Central memory CD8-positive, alpha-beta T cell (primary cell): ENCODE measurements around the gene PLRG1.

ENCODE experiments used
- ATAC-seq: fragments of 150-1000 bp; cut with Tn5 transposase; replicated peaks from 2 replicates; pipeline ENCODE4 v1.10.0; 2022; ENCODE audit warnings: mild to moderate bottlenecking, moderate FRiP score, moderate number of reproducible peaks; ENCODE audit not compliant: poor library complexity, severe bottlenecking; ENCODE audit errors: extremely low read depth
- DNase-seq, 2 donors: peaks; one replicate each; pipeline ENCODE4 v3.0.0; 2021; ENCODE audit warnings: low spot score in 2 of 2
- H3K27ac Mint-ChIP-seq: one replicate; pipeline ENCODE4 v1.8.0; 2022; ENCODE audit warnings: low read depth, mild to moderate bottlenecking, moderate library complexity, mixed read lengths
- H3K27me3 Mint-ChIP-seq: one replicate; pipeline ENCODE4 v1.8.0; 2022; ENCODE audit warnings: mixed read lengths
- H3K36me3 Mint-ChIP-seq: one replicate; pipeline ENCODE4 v1.8.0; 2022; ENCODE audit warnings: mild to moderate bottlenecking, moderate library complexity, mixed read lengths; ENCODE audit not compliant: insufficient read depth
- H3K4me1 Mint-ChIP-seq: one replicate; pipeline ENCODE4 v1.8.0; 2022; ENCODE audit warnings: mixed read lengths
- H3K4me3 Mint-ChIP-seq: one replicate; pipeline ENCODE4 v1.8.0; 2022; ENCODE audit warnings: mild to moderate bottlenecking, moderate library complexity, mixed read lengths
- H3K9me3 Mint-ChIP-seq: one replicate; pipeline ENCODE4 v1.8.0; 2022; ENCODE audit warnings: mixed read lengths

Gene PLRG1

GRCh38 chr4:154565704-154566103 is 15.5 kb upstream of the PLRG1 start:
- Mint-ChIP-seq H3K27me3 (peaks cover 18% of the 10 kb centered on the region), H3K27ac (no peak overlapping the region), H3K9me3 (no peaks in the 10 kb centered on the region), H3K36me3 (no peaks in the 10 kb centered on the region), H3K4me3 (no peak overlapping the region), H3K4me1 (no peaks in the 10 kb centered on the region)
- DNase-seq (no peak), ATAC-seq (no peak)

- Mint-ChIP-seq H3K9me3 (no peaks in the 10 kb centered on the region), H3K27me3 (peaks cover 32% of the 10 kb centered on the region)
- no peak for DNase-seq
Observed at GRCh38 chr4:154564311-154564710, 14.1 kb upstream of the PLRG1 start.

GRCh38 chr4:154562697-154563254 is 12.6 kb upstream of the PLRG1 start, which contains the start of gene FGB:
Gene FGB, plus strand, starts transcription at chr4:154563011. Its CDS starts 8 bp downstream, at chr4:154563019.
- H3K9me3 Mint-ChIP-seq, result no peaks in the 10 kb centered on the region
- no peak within 1 kb of the TSS for H3K4me3 Mint-ChIP-seq
- DNase-seq (no peak), ATAC-seq (no peak)
- peaks cover 35% of the 10 kb centered on the region for H3K27me3 Mint-ChIP-seq
- H3K36me3 Mint-ChIP-seq, result no peaks in the 10 kb centered on the region
- no peak within 1 kb of the TSS for H3K27ac Mint-ChIP-seq
- H3K4me1 Mint-ChIP-seq, result no peaks in the 10 kb centered on the region

More at GRCh38 chr4:154564311-154564710, 14.1 kb upstream of the PLRG1 start:
- Mint-ChIP-seq H3K4me1 (no peaks in the 10 kb centered on the region), H3K27ac (no peak overlapping the region), H3K36me3 (no peaks in the 10 kb centered on the region), H3K4me3 (no peak overlapping the region)
- no peak for ATAC-seq

- no peak overlapping the region for H3K27ac Mint-ChIP-seq
- no peaks in the 10 kb centered on the region for H3K36me3 Mint-ChIP-seq
- H3K27me3 Mint-ChIP-seq, result peaks cover 21% of the 10 kb centered on the region
- H3K9me3 Mint-ChIP-seq, result no peaks in the 10 kb centered on the region
- H3K4me1 Mint-ChIP-seq, result no peaks in the 10 kb centered on the region
- H3K4me3 Mint-ChIP-seq, result no peak overlapping the region
- no peak for DNase-seq
- no peak for ATAC-seq
Observed at GRCh38 chr4:154560824-154561231, 10.6 kb upstream of the PLRG1 start.

- H3K36me3 Mint-ChIP-seq, result no peaks in the 10 kb centered on the region
- H3K4me1 Mint-ChIP-seq, result no peaks in the 10 kb centered on the region
- ATAC-seq (no peak), DNase-seq (no peak)
- no peak overlapping the region for H3K4me3 Mint-ChIP-seq
- peaks cover 21% of the 10 kb centered on the region for H3K27me3 Mint-ChIP-seq
- H3K9me3 Mint-ChIP-seq, result no peaks in the 10 kb centered on the region
- H3K27ac Mint-ChIP-seq, result no peak overlapping the region
Observed at GRCh38 chr4:154560419-154560801, 10.2 kb upstream of the PLRG1 start.

- H3K36me3 Mint-ChIP-seq, result no peaks in the 10 kb centered on the region
- H3K27ac Mint-ChIP-seq, result no peak overlapping the region
- no peaks in the 10 kb centered on the region for H3K9me3 Mint-ChIP-seq
- DNase-seq (no peak), ATAC-seq (no peak)
- no peaks in the 10 kb centered on the region for H3K4me1 Mint-ChIP-seq
- H3K27me3 Mint-ChIP-seq, result peaks cover 21% of the 10 kb centered on the region
- no peak overlapping the region for H3K4me3 Mint-ChIP-seq
Observed at GRCh38 chr4:154559494-154560418, 9.6 kb upstream of the PLRG1 start.

GRCh38 chr4:154559141-154559493 is 8.9 kb upstream of the PLRG1 start:
- H3K4me3 Mint-ChIP-seq, result no peak overlapping the region
- H3K27me3 Mint-ChIP-seq, result peaks cover 21% of the 10 kb centered on the region
- no peak overlapping the region for H3K27ac Mint-ChIP-seq
- no peak for ATAC-seq
- H3K9me3 Mint-ChIP-seq, result no peaks in the 10 kb centered on the region
- no peaks in the 10 kb centered on the region for H3K36me3 Mint-ChIP-seq
- H3K4me1 Mint-ChIP-seq, result no peaks in the 10 kb centered on the region
- no peak for DNase-seq

GRCh38 chr4:154551872-154552686 is 1.9 kb upstream of the PLRG1 start:
- Mint-ChIP-seq H3K27me3 (no peaks in the 10 kb centered on the region), H3K36me3 (peaks cover 15% of the 10 kb centered on the region), H3K4me1 (peaks cover 26% of the 10 kb centered on the region), H3K27ac (no peak overlapping the region), H3K4me3 (no peak overlapping the region), H3K9me3 (no peaks in the 10 kb centered on the region)
- ATAC-seq, result no peak
- DNase-seq, result peak; percentile 44 to 58

GRCh38 chr4:154545689-154546088 is 4.5 kb downstream of the PLRG1 start:
- H3K9me3 Mint-ChIP-seq, result no peaks in the 10 kb centered on the region
- H3K4me3 Mint-ChIP-seq, result no peak overlapping the region
- ATAC-seq (no peak), DNase-seq (no peak)
- H3K36me3 Mint-ChIP-seq, result peaks cover 46% of the 10 kb centered on the region
- peaks cover 28% of the 10 kb centered on the region for H3K4me1 Mint-ChIP-seq
- H3K27ac Mint-ChIP-seq, result no peak overlapping the region
- H3K27me3 Mint-ChIP-seq, result no peaks in the 10 kb centered on the region

GRCh38 chr4:154542271-154542879 is 7.8 kb downstream of the PLRG1 start:
- no peak for ATAC-seq
- Mint-ChIP-seq H3K4me3 (no peak overlapping the region), H3K4me1 (peaks cover 6% of the 10 kb centered on the region), H3K36me3 (peaks cover 58% of the 10 kb centered on the region), H3K27me3 (no peaks in the 10 kb centered on the region), H3K27ac (no peak overlapping the region), H3K9me3 (no peaks in the 10 kb centered on the region)
- DNase-seq, result no peak

- ATAC-seq, result no peak
- Mint-ChIP-seq H3K27ac (peak overlapping the region; percentile 85), H3K9me3 (no peaks in the 10 kb centered on the region), H3K4me3 (no peak overlapping the region), H3K4me1 (no peaks in the 10 kb centered on the region), H3K27me3 (no peaks in the 10 kb centered on the region), H3K36me3 (peaks cover 23% of the 10 kb centered on the region)
- no peak for DNase-seq
Observed at GRCh38 chr4:154534296-154534695, 15.9 kb downstream of the PLRG1 start.

- Mint-ChIP-seq H3K36me3 (no peaks in the 10 kb centered on the region), H3K4me3 (no peak overlapping the region), H3K4me1 (no peaks in the 10 kb centered on the region), H3K9me3 (no peaks in the 10 kb centered on the region), H3K27ac (no peak overlapping the region), H3K27me3 (peaks cover 27% of the 10 kb centered on the region)
- DNase-seq, result no peak
- no peak for ATAC-seq
Observed at GRCh38 chr4:154529728-154530519, 20.3 kb downstream of the PLRG1 start.
